CD4-positive, alpha-beta T cell (primary cell): ENCODE results near the gene CDH4. TPM values are rescaled to one million over a fixed set of nuclear protein-coding genes. Genes with fewer than 3 reads are reported as not detected.

ENCODE experiments used
- ATAC-seq: fragments of 200-7000 bp; cut with Tn5 transposase; one replicate; pipeline ENCODE4 v1.10.0; 2022; ENCODE audit warnings: mild to moderate bottlenecking; ENCODE audit not compliant: poor library complexity
- CTCF ChIA-PET: fragments of 350-600 bp; sonication (Branson Sonifier 250); formaldehyde crosslinking; loops from one replicate; lab custom pipeline; 2021; ENCODE audit warnings: antibody characterized with exemption, inconsistent platforms; lab: Charles Lee
- POLR2A ChIA-PET: fragments of 350-600 bp; sonication (Branson Sonifier 250); formaldehyde crosslinking; loops from one replicate; lab custom pipeline; 2021; ENCODE audit warnings: antibody characterized with exemption, inconsistent platforms; lab: Charles Lee
- DNase-seq, 14 experiments: peaks; one replicate each; pipeline ENCODE4 v3.0.0-alpha.2; 2013 to 2020; ENCODE audit warnings: mixed read lengths in 2 of 14
- H3K27ac ChIP-seq, 2 donors: one replicate each; pipeline versions ENCODE4 v1.5.1 to v1.7.0; 2013; ENCODE audit warnings: low read length in 2 of 2, low read depth in 1 of 2, mild to moderate bottlenecking in 1 of 2
- H3K27me3 ChIP-seq, 2 experiments: 1 replicate in 1 of 2; 2 replicates in 1 of 2; pipeline versions ENCODE4 v1.6.1 to v1.7.0; 2013; ENCODE audit warnings: low read length in 2 of 2, control low read depth in 1 of 2, mild to moderate bottlenecking in 1 of 2, moderate library complexity in 1 of 2; ENCODE audit not compliant: insufficient read depth in 2 of 2, control insufficient read depth in 1 of 2
- H3K36me3 ChIP-seq: one replicate; pipeline ENCODE4 v1.6.1; 2013; ENCODE audit warnings: low read length, control low read depth; ENCODE audit not compliant: insufficient read depth
- H3K4me1 ChIP-seq: one replicate; pipeline ENCODE4 v1.6.1; 2013; ENCODE audit warnings: low read length, control low read depth; ENCODE audit not compliant: insufficient read depth
- H3K4me3 ChIP-seq: one replicate; pipeline ENCODE4 v1.5.1; 2013; ENCODE audit warnings: mild to moderate bottlenecking, low read length, moderate library complexity
- H3K9me3 ChIP-seq, 2 experiments: 1 replicate in 1 of 2; 2 replicates in 1 of 2; pipeline versions ENCODE4 v1.6.1 to v1.7.0; 2013; ENCODE audit warnings: low read length in 2 of 2, mild to moderate bottlenecking in 2 of 2, control low read depth in 1 of 2, moderate library complexity in 1 of 2; ENCODE audit not compliant: control insufficient read depth in 1 of 2, insufficient read depth in 1 of 2
- H3K27ac Mint-ChIP-seq: one replicate; pipeline ENCODE4 v1.8.0; 2020; ENCODE audit warnings: mixed read lengths
- H3K27me3 Mint-ChIP-seq: one replicate; pipeline ENCODE4 v1.8.0; 2021; ENCODE audit warnings: mixed read lengths
- H3K36me3 Mint-ChIP-seq: one replicate; pipeline ENCODE4 v1.8.0; 2021; ENCODE audit warnings: low read depth, mixed read lengths
- H3K4me1 Mint-ChIP-seq: one replicate; pipeline ENCODE4 v1.8.0; 2021; ENCODE audit warnings: low read depth, mixed read lengths
- H3K4me3 Mint-ChIP-seq: one replicate; pipeline ENCODE4 v1.8.0; 2020; ENCODE audit warnings: mild to moderate bottlenecking, mixed read lengths
- H3K9me3 Mint-ChIP-seq: one replicate; pipeline ENCODE4 v1.8.0; 2020; ENCODE audit warnings: mixed read lengths
- CTCF ChIP-seq: fragments of 200-600 bp; IDR thresholded peaks from one replicate; pipeline ENCODE4 v1.8.0; 2022; ENCODE audit warnings: antibody characterized with exemption, mild to moderate bottlenecking
- intact Hi-C, 2 experiments: fragments of 100-400 bp; cut with DNase I in 1 of 2; cut with micrococcal nuclease in 1 of 2; formaldehyde crosslinking; loops; one replicate each; pipeline versions ENCODE4 v1.15.1 to v1.9.0; 2023 to 2025; cut with DNase I, micrococcal nuclease
- total RNA-seq, 174 experiments: library from RNA in 2 of 174; stranded (reverse) in 2 of 174; gene quantifications; one replicate each; pipeline ENCODE4 v1.2.3 and lab custom pipeline; 2021 to 2026

The CDH4 gene
- total RNA-seq, 2 experiments from 2014 or later: 0.11 TPM

- ATAC-seq (no peak), DNase-seq (no peak)
- no peak overlapping the region for H3K4me3 Mint-ChIP-seq
- TF ChIP-seq CTCF: no peak
- H3K4me1 ChIP-seq: no peaks in the 10 kb centered on the region
- peaks cover 5 to 86% of the 10 kb centered on the region in 2 experiments for H3K9me3 ChIP-seq
- intact Hi-C loops: no loop called here
- H3K27ac ChIP-seq: no peak overlapping the region
- H3K36me3 ChIP-seq: no peaks in the 10 kb centered on the region
- ChIA-PET POLR2A (no interaction called here), CTCF (no interaction called here)
- H3K27ac Mint-ChIP-seq: no peak overlapping the region
- H3K4me1 Mint-ChIP-seq: no peaks in the 10 kb centered on the region
- H3K27me3 Mint-ChIP-seq: no peaks in the 10 kb centered on the region
- H3K27me3 ChIP-seq: no peaks in the 10 kb centered on the region
- no peaks in the 10 kb centered on the region for H3K36me3 Mint-ChIP-seq
- no peak overlapping the region for H3K4me3 ChIP-seq
- H3K9me3 Mint-ChIP-seq: peaks cover 8% of the 10 kb centered on the region
Observed at GRCh38 chr20:61597996-61598395, 345.9 kb downstream of the CDH4 start.

GRCh38 chr20:61598586-61598985 is 346.5 kb downstream of the CDH4 start:
- Mint-ChIP-seq H3K36me3 (no peaks in the 10 kb centered on the region), H3K9me3 (peaks cover 8% of the 10 kb centered on the region), H3K4me1 (no peaks in the 10 kb centered on the region), H3K27me3 (no peaks in the 10 kb centered on the region), H3K27ac (no peak overlapping the region), H3K4me3 (no peak overlapping the region)
- Histone ChIP-seq H3K36me3 (no peaks in the 10 kb centered on the region), H3K4me3 (no peak overlapping the region), H3K27ac (no peak overlapping the region), H3K27me3 (no peaks in the 10 kb centered on the region), H3K4me1 (no peaks in the 10 kb centered on the region), H3K9me3 (peaks cover 5 to 91% of the 10 kb centered on the region in 2 experiments)
- TF ChIP-seq CTCF: no peak
- DNase-seq (no peak), ATAC-seq (no peak)
- POLR2A ChIA-PET: no interaction called here
- CTCF ChIA-PET: no interaction called here
- intact Hi-C loops: no loop called here

- no peaks in the 10 kb centered on the region for H3K27me3 Mint-ChIP-seq
Observed at GRCh38 chr20:61599061-61599531, 347.0 kb downstream of the CDH4 start.

More at GRCh38 chr20:61599061-61599531, 347.0 kb downstream of the CDH4 start:
- no peaks in the 10 kb centered on the region for H3K4me1 Mint-ChIP-seq
- H3K36me3 Mint-ChIP-seq: no peaks in the 10 kb centered on the region
- no peak for TF ChIP-seq CTCF
- DNase-seq (no peak), ATAC-seq (no peak)
- peaks cover 8% of the 10 kb centered on the region for H3K9me3 Mint-ChIP-seq
- H3K36me3 ChIP-seq: no peaks in the 10 kb centered on the region
- CTCF ChIA-PET: no interaction called here
- no peaks in the 10 kb centered on the region for H3K4me1 ChIP-seq
- H3K27ac ChIP-seq: no peak overlapping the region
- H3K27ac Mint-ChIP-seq: no peak overlapping the region
- H3K27me3 ChIP-seq: no peaks in the 10 kb centered on the region
- peaks cover 5 to 88% of the 10 kb centered on the region in 2 experiments for H3K9me3 ChIP-seq
- POLR2A ChIA-PET: no interaction called here
- intact Hi-C loops: no loop called here
- no peak overlapping the region for H3K4me3 ChIP-seq
- H3K4me3 Mint-ChIP-seq: no peak overlapping the region
